ENCODE measurements around the gene TRAPPC10.

- TF ChIP-seq GATA2 (IDR thresholded peaks at IDR 0.05; ENCODE audit: low read depth, low read length) = no peak
- no peak for TF ChIP-seq GATA3 (IDR thresholded peaks at IDR 0.05; ENCODE audit: low read depth, low read length)
Measured at GRCh38 chr21:44084496-44085241, 72.6 kb downstream of the TRAPPC10 start.
